ENCODE measurements around the gene CDC42BPA.

GRCh38 chr1:226987623-226988333, 330.5 kb downstream of the CDC42BPA start:
- TF ChIP-seq BHLHE40 (IDR thresholded peaks at IDR 0.05; ENCODE audit: borderline replicate concordance) (no peak), FOXA1 (IDR thresholded peaks at IDR 0.05) (no peak), FOXM1 (IDR thresholded peaks at IDR 0.05; ENCODE audit: borderline replicate concordance) (no peak), SP1 (IDR thresholded peaks at IDR 0.05) (no peak), TARDBP (IDR thresholded peaks at IDR 0.05) (no peak), ZNF384 (IDR thresholded peaks at IDR 0.05) (no peak), ARNT (IDR thresholded peaks at IDR 0.05) (no peak), NFRKB (IDR thresholded peaks at IDR 0.05) (no peak)
